Right atrium auricular region (tissue), 2 donors: ENCODE measurements around the gene MLLT1. TPM values are rescaled to one million over a fixed set of nuclear protein-coding genes. Genes with fewer than 3 reads are reported as not detected.

Source experiments
- DNase-seq: peaks from one replicate; pipeline ENCODE4 v3.0.0-alpha.2; 2019; ENCODE audit warnings: low spot score
- H3K27ac ChIP-seq, 2 donors: fragments of 200-600 bp; sonication (generic); 1 replicate in 1 of 2; 2 replicates in 1 of 2; pipeline ENCODE4 v1.5.1; 2016 to 2019
- H3K27me3 ChIP-seq, 2 donors: fragments of 200-600 bp; sonication (generic); one replicate each; pipeline versions ENCODE4 v1.5.1 to v1.6.0; 2017 to 2019
- H3K36me3 ChIP-seq: fragments of 200-600 bp; sonication (generic); one replicate; pipeline ENCODE4 v1.5.1; 2016
- H3K4me1 ChIP-seq, 2 donors: fragments of 200-600 bp; sonication (generic); one replicate each; pipeline versions ENCODE4 v1.5.1 to v1.6.0; 2017 to 2019
- H3K4me3 ChIP-seq, 2 donors: fragments of 200-600 bp; sonication (generic); 1 replicate in 1 of 2; 2 replicates in 1 of 2; pipeline ENCODE4 v1.5.1; 2017 to 2019; ENCODE audit warnings: mild to moderate bottlenecking in 1 of 2, moderate library complexity in 1 of 2
- H3K9me3 ChIP-seq, 2 donors: fragments of 200-600 bp; sonication (generic); one replicate each; pipeline ENCODE4 v1.5.1; 2019
- total RNA-seq, 2 donors: library from RNA; depleted of rRNA; stranded (reverse); fragments of >200 nt; gene quantifications; one replicate each; pipeline ENCODE4 v1.1.0, GENCODE V29; 2016
- TF ChIP-seq, protein P1 (sequence below), 2 donors: fragments of 200-600 bp; sonication (generic); IDR thresholded peaks; one replicate each; pipeline ENCODE4 v1.5.1; 2019; ENCODE audit warnings: antibody characterized with exemption in 2 of 2

The MLLT1 gene
- total RNA-seq, 2 donors from 2014 or later, result 21.2 to 36.9 TPM

DNA sequence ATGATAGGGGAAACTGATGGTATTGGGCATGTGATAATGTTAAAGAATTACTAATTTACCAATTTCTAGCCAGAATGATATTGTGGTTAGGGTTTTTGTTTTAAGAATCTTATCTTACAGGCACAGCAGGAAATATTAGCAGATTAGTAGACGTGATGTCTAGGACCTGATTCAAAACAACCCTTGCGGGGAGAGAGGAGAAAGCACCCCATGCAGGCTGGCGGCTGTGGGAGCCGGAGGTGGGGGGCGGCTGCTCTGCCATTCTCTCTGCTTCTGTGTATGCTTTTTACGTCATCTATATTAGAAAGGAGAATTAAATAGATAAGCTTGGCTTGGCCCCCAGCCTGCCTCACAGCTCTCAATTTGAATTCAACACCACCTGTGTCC, 41.5 kb downstream of the MLLT1 start:
- TF ChIP-seq, protein P1, sequence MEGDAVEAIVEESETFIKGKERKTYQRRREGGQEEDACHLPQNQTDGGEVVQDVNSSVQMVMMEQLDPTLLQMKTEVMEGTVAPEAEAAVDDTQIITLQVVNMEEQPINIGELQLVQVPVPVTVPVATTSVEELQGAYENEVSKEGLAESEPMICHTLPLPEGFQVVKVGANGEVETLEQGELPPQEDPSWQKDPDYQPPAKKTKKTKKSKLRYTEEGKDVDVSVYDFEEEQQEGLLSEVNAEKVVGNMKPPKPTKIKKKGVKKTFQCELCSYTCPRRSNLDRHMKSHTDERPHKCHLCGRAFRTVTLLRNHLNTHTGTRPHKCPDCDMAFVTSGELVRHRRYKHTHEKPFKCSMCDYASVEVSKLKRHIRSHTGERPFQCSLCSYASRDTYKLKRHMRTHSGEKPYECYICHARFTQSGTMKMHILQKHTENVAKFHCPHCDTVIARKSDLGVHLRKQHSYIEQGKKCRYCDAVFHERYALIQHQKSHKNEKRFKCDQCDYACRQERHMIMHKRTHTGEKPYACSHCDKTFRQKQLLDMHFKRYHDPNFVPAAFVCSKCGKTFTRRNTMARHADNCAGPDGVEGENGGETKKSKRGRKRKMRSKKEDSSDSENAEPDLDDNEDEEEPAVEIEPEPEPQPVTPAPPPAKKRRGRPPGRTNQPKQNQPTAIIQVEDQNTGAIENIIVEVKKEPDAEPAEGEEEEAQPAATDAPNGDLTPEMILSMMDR (IDR thresholded peaks at IDR 0.05), result no peak
- no peaks in the 10 kb centered on the region for H3K9me3 ChIP-seq
- no peak for DNase-seq
- H3K36me3 ChIP-seq, result no peaks in the 10 kb centered on the region
- H3K4me1 ChIP-seq, result peaks cover 2 to 98% of the 10 kb centered on the region in 2 donors
- no peaks in the 10 kb centered on the region for H3K27me3 ChIP-seq
- peak overlapping the region in 1 of 2 donors; percentile 12 for H3K4me3 ChIP-seq
- H3K27ac ChIP-seq, result peak overlapping the region; percentile 79 to 82

DNA sequence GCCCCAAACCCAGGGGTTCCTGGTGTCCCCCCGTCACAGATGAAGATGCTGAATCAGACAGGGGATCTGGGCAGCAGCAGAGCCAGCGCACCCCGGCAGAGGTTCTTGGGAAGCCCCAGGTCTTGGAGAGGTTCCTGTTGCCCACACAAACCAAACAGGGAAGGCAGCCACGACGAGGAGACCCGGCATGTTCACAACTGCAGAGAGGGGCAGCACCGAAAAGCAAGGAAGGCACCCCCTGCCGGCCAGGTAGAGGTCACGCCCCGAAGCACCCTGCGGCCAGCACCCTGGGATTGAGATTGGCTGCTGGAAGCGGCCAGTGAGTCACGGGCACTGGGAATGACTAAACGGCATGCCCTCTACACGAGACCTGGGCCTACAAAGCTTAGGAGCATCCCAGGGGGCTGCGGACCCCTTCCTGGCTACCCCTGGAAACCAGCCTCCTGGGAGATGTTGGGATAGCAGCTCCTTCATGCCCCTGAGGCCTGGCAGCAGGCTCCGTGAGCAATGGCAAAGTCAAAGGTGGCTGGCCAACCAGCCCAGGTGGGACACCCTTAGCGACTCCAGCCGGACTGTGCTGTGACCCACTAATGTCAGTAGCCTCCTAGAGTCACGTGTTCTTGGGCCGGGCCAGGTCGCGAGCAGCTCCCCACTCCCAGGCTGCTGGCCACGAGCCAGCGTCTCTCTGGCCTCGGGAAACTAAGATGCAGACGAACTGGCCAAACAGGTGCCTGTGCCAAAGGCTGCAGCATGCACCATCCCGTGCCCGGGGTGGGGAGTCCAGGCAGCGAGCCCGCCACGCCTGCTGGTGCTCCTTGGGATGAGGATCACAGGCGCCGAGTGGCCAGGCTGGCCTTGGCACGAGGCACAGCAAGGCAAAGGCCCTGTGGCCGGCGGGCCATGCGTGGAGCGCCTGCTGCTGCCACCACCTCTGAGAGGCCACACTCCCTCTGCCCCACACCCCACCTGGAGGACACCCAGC, 43.2 kb downstream of the MLLT1 start:
- Histone ChIP-seq H3K4me3 (no peak overlapping the region), H3K27me3 (no peaks in the 10 kb centered on the region), H3K9me3 (no peaks in the 10 kb centered on the region), H3K36me3 (no peaks in the 10 kb centered on the region), H3K4me1 (peaks cover 4 to 98% of the 10 kb centered on the region in 2 donors), H3K27ac (peak overlapping the region in 1 of 2 donors; percentile 63)
- TF ChIP-seq, protein P1 (IDR thresholded peaks at IDR 0.05), result no peak
- no peak for DNase-seq

DNA sequence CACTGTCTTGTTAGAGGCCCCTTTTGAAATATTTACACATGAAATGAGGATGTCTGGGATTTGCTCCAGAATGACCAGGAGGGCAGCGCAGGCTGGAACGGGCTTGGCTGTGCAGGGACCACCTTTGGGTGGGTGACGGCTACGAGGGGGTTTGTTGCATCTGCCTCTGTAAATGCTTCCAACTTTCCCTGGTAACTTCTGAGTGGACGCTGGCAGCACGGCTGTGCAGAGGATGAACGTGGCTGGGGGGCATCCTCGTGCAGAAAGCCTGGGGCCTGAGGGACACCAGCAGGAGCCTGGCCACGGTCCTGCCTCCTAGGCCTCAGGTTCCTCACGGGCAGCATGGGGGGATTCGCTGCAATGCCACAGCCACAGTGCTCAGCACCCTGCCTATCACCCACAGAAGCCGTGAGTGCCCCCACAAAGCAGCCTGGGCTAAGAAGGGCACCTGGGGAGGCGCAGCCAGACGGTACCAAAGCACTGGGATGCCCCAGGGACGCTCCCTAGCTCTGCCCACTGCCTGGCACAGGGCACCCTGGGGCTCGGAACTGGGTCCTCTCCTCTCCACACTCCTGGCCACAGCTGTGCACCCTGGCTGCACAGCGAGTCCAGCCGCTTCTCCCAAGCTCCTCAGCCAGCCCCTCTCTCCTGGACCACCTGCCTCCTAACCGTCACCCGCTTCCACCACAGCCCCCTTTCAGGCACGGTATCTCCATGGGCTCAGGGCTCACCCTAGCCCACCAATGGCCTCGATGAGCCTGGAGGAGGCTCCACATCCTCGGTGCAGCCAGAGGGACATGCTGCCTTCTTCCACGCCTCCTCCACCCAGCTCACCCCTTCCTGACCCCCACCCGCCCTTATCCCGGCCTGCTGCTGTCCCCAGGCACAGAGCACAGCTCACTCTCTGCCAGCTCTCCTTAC, 44.5 kb downstream of the MLLT1 start:
- Histone ChIP-seq H3K27me3 (no peaks in the 10 kb centered on the region), H3K27ac (peak overlapping the region; percentile 63 to 76), H3K36me3 (peaks cover 2% of the 10 kb centered on the region), H3K9me3 (no peaks in the 10 kb centered on the region), H3K4me3 (no peak overlapping the region), H3K4me1 (peaks cover 4 to 88% of the 10 kb centered on the region in 2 donors)
- no peak for DNase-seq
- TF ChIP-seq, protein P1 (IDR thresholded peaks at IDR 0.05), result no peak

DNA sequence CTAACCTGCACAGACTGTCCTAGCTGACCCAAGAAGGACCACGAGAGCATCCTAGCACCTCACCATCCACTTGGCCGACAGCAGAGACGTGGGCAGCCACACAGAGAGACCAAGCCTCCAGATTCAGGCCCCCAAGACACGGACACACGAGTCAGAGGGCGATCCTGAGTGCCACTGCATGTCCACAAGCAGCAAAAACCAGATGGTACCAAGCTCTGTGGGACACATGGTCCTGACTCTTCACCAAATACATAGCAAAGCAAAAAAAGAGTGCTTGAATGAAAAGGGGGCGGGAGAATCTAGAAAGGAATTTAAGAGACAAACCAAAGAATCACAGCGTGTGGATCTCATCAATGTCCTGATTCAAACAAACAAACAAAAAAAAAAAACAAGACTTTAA, 45.2 kb downstream of the MLLT1 start:
- TF ChIP-seq, protein P1 (IDR thresholded peaks at IDR 0.05), result no peak
- Histone ChIP-seq H3K4me3 (no peak overlapping the region), H3K4me1 (peaks cover 4 to 80% of the 10 kb centered on the region in 2 donors), H3K27me3 (no peaks in the 10 kb centered on the region), H3K27ac (peak overlapping the region; percentile 70 to 76), H3K36me3 (peaks cover 10% of the 10 kb centered on the region), H3K9me3 (no peaks in the 10 kb centered on the region)
- no peak for DNase-seq

DNA sequence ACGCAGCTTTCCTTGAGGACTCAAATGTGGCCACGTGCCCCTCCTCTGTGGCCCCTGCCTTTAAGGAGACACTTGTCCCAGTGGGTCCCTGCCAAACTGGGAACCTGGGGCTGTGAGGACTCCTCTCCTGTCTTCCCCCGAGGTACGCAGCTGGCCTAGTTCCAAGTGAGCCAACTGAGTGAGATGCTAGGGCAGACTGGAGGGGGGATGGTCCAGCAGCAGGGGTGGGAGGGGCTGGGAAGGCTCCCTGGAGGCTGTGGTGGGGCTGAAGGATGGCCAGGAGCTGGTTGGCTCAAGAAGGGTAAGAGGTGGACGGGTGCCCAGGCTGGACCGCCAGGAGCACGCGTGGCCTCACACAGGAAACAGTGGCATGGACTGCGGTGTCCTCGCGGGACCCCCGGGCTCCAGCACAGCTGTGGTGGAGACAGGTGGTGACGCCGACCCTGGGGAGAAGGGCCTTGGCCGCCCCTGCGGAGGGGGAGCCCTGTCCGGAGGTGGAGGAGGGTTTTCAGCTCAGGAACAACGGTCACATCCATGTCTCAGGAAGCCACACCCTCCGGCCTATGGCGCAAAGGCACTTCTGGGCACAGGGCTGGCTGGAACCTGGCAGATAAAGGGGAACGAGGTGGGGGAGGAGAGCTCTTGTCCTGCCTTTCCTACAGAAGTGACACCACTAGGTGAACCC, 45.8 kb downstream of the MLLT1 start:
- no peak for DNase-seq
- TF ChIP-seq, protein P1 (IDR thresholded peaks at IDR 0.05), result no peak
- Histone ChIP-seq H3K36me3 (peaks cover 10% of the 10 kb centered on the region), H3K27ac (peak overlapping the region; percentile 70 to 76), H3K4me3 (no peak overlapping the region), H3K27me3 (no peaks in the 10 kb centered on the region), H3K9me3 (no peaks in the 10 kb centered on the region), H3K4me1 (peaks cover 4 to 77% of the 10 kb centered on the region in 2 donors)
